ENCODE measurements around the gene ANKRD29.

- TF ChIP-seq CTCF (IDR thresholded peaks at IDR 0.05) (no peak), POLR2A (IDR thresholded peaks at IDR 0.05) (no peak)
These were observed 84.5 kb downstream of the ANKRD29 start for GRCh38 chr18:23578067-23578701.

All from testis (tissue), 2 donors.